ENCODE data around the gene TBPL1. TPM values are rescaled to one million over a fixed set of nuclear protein-coding genes. Genes with fewer than 3 reads are reported as not detected.
A peak's percentile ranks its signal among the peaks of the same experiment; 100 is the strongest.

TBPL1 gene
- total and polyA plus RNA-seq, 9 of the 15 experiments (the other 6 are each of a cell fraction or from before 2014, with no cell fraction given): 78.1 to 152 (median 107) TPM

GRCh38 chr6:133957780-133958242 is 4.8 kb downstream of the TBPL1 start (continued):
- TF ChIP-seq ZKSCAN1 (IDR thresholded peaks at IDR 0.05; ENCODE audit: low read depth, low read length) (no peak), ZNF57 (CRISPR knock-in tag; IDR thresholded peaks at IDR 0.05) (no peak), SFPQ (IDR thresholded peaks at IDR 0.05; ENCODE audit: low read depth, low read length) (no peak), TRIM28 (IDR thresholded peaks at IDR 0.05) (no peak; the same call in 1 of the 2 replicates), SREBF1 (IDR thresholded peaks at IDR 0.05; ENCODE audit: borderline replicate concordance, low read depth, low read length) (no peak), IRF1 (CRISPR knock-in tag; IDR thresholded peaks at IDR 0.05; ENCODE audit: borderline replicate concordance) (no peak), HOXB6 (CRISPR knock-in tag; IDR thresholded peaks at IDR 0.05; ENCODE audit: borderline replicate concordance) (no peak), POLR2G (IDR thresholded peaks at IDR 0.05; ENCODE audit: low read depth, low read length) (no peak), ZNF217 (CRISPR knock-in tag; IDR thresholded peaks at IDR 0.05) (no peak), DPF2 (IDR thresholded peaks at IDR 0.05) (peak; percentile 98), ESRRA (IDR thresholded peaks at IDR 0.05; ENCODE audit: borderline replicate concordance, low read depth) (no peak), KHSRP (IDR thresholded peaks at IDR 0.05) (no peak), DMBX1 (CRISPR knock-in tag; IDR thresholded peaks at IDR 0.05; ENCODE audit: borderline replicate concordance) (no peak), GTF2E2 (tag; IDR thresholded peaks at IDR 0.05) (no peak), NEUROD1 (IDR thresholded peaks at IDR 0.05; ENCODE audit: borderline replicate concordance, low read depth, low read length, partially characterized antibody) (peak; percentile 84), SMARCC2 (IDR thresholded peaks at IDR 0.05; ENCODE audit: low read depth) (peak; percentile 93), PTRF (tag; IDR thresholded peaks at IDR 0.05) (no peak), RBM34 (IDR thresholded peaks at IDR 0.05; ENCODE audit: borderline replicate concordance, insufficient read depth, low read length) (no peak)
- TF ChIP-seq, protein P1, sequence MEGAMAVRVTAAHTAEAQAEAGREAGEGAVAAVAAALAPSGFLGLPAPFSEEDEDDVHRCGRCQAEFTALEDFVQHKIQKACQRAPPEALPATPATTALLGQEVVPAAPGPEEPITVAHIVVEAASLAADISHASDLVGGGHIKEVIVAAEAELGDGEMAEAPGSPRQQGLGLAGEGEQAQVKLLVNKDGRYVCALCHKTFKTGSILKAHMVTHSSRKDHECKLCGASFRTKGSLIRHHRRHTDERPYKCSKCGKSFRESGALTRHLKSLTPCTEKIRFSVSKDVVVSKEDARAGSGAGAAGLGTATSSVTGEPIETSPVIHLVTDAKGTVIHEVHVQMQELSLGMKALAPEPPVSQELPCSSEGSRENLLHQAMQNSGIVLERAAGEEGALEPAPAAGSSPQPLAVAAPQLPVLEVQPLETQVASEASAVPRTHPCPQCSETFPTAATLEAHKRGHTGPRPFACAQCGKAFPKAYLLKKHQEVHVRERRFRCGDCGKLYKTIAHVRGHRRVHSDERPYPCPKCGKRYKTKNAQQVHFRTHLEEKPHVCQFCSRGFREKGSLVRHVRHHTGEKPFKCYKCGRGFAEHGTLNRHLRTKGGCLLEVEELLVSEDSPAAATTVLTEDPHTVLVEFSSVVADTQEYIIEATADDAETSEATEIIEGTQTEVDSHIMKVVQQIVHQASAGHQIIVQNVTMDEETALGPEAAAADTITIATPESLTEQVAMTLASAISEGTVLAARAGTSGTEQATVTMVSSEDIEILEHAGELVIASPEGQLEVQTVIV (CRISPR knock-in tag; IDR thresholded peaks at IDR 0.05; ENCODE audit: borderline replicate concordance): no peak

Measured in K562 (cell line).